HG02870 (cell line): ENCODE measurements around the gene CCDC154.
"Not testable (repeated sequence)": the region's sequence is repeated elsewhere in the genome, so short reads cannot be mapped to it uniquely, and the experiment has no call there.

Source experiments
- ATAC-seq: cut with Tn5 transposase; IDR thresholded peaks from one replicate; pipeline ENCODE4 v1.9.1; 2021; ENCODE audit warnings: mild to moderate bottlenecking, moderate library complexity; ENCODE audit not compliant: unreplicated experiment

Gene CCDC154

GRCh38 chr16:1443980-1444729, at the start of gene CCDC154:
TSS of gene CCDC154 (minus strand) at chr16:1444556. CDS start at chr16:1444322, 234 bp downstream.
- ATAC-seq = no peak

- ATAC-seq = no peak
Observed at GRCh38 chr16:1493746-1494094, 49.4 kb upstream of the CCDC154 start.

DNA sequence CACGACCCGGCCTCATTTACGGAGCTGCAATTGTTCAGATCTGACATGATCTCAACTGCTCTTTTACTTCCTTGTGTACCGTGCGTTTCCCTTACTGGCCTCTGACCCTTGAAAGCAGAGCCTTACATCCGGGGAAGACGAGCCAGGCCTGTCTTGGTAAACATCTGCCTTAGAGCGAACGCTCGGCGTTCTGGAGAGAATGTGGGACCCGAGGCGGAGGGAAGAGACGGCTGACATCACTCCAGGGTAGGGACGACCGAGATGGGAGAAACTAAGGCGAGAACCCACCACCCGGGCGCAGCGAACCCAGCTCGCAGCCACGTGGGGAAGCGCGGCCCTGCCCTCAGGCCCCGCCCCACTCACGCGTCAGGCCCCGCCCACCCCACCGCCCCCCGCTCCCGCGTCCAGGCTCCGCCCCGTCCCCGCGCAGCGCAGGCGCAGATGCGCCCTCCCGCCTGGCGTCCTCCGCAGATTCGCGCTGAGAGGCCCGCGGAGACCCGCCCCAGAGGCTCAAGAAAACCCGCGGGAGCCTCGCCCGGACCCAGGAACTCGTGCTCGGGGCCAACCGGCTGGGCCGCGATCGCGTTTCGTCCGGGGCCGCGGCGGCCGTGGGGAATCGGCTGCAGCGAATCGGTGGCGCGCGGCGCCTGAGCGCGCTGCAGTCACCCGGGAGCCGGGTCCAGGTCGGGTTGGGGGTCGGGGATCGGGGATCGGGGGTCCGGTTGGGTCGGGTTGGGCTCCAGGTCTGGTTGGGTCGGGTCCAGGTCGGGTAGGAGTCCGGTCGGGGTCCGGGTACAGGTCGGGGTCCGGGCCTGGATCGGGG, 48.8 kb upstream of the CCDC154 start, which contains the start of gene TELO2:
Gene TELO2 (plus strand): TSS at position 438 of the 823 bp plus-strand sequence. CDS start 922 bp downstream, outside the sequence.
- peak; percentile 74 for ATAC-seq

DNA sequence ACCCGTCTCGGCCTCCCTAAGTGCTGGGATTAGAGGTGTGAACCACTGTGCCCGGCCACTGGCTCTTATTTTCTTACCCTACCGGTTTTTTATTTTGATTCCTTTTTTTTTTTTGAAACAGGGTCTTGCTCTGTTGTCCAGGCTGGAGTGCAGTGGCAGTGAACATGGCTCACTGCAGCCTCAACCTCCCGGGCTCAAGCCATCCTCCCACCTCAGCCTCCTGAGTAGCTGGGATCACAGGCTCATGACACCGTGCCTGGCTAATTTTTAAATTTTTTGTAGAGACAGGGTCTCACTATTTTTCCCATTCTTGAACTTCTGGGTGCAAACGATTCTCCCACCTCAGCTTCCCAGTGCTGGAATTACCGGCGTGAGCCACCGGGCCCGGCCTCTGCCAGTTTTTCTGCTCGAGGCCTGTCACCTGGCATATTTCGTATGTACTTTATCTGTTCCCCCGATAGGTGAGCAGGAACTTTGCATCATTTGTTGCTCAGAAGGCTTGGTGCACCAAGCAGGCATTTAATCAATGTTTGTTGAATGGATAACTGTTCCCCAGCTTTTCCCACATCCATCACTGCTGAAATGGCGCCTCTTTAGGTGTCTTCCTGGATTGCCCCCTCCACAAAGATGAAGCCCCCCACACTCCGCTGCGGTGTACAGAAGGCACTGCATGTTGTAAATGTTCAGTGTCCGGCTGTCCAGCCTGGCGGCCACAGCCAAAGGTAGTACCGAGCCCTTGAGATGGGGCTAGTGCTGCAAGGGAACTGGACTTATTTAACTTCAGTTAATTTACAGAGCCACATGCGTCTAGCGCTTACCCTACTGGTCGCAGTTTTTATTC, 47.9 kb upstream of the CCDC154 start:
- ATAC-seq = no peak

- no peak for ATAC-seq
Observed at GRCh38 chr16:1491327-1491726, 47.0 kb upstream of the CCDC154 start.

GRCh38 chr16:1489077-1489476, 44.7 kb upstream of the CCDC154 start:
- no peak for ATAC-seq

GRCh38 chr16:1488619-1489018, 44.3 kb upstream of the CCDC154 start, which contains the start of gene PTX4:
TSS of gene PTX4 (minus strand) at chr16:1488944. CDS start at chr16:1488909, 35 bp downstream.
- no peak for ATAC-seq

DNA sequence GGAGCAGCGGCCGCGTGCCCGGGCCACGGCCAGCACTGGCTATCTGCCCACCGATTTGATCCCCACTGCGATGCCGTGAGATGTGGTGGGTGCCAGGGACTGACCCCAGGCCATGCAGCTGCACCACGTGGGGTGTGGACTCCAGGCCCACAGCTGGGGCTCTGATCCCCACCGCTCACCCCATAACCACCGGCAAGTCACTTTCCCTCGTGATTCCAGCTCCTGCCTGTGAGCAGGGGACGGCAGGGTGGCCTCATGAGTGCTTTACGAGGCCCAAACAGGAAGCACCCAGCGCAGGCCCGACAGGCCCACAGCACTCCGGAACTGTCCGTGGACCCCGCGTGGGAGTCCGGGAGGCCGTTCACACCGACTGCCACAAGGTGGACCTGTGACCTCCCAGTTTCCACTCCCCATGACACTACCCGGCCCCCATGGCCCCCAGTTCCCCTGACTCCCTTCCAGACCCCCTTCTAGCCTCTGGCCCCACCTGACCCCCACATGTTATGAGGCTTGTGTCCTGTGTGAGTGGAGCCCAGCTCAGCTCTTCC, 43.8 kb upstream of the CCDC154 start:
- ATAC-seq = no peak

DNA sequence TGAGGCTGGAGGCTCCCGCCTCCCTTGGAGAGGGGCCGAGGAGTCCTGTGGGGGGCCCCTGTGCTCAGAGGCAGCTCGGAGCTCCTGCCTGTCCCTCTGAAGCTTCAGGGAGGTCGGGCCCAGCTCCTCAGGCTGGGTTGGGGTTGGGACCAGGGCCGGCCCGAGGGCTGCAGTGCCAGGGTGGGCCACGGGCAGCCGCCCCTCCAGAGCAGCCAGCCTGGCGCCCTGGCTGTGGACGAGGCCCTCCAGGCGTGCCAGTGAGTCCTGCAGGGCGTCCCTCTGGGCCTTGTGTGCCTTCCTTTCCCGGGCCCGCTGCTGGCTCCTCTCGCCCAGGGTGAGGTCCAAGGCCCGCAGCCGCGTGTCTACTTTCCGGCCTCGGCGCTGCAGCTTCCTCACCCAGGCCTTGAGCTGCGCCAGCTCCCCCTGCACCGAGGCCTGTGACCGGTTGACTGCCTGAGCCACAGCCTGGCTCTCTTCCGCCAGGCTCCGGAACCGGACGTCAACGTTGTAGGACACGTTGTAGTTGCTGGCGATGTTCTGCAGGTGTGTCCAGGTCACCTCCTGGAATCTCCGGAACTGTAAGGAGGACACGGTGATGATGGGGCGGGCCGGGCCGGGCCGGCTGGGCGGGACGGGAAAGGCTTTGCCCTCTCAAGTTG, 43.2 kb upstream of the CCDC154 start:
- no peak for ATAC-seq

DNA sequence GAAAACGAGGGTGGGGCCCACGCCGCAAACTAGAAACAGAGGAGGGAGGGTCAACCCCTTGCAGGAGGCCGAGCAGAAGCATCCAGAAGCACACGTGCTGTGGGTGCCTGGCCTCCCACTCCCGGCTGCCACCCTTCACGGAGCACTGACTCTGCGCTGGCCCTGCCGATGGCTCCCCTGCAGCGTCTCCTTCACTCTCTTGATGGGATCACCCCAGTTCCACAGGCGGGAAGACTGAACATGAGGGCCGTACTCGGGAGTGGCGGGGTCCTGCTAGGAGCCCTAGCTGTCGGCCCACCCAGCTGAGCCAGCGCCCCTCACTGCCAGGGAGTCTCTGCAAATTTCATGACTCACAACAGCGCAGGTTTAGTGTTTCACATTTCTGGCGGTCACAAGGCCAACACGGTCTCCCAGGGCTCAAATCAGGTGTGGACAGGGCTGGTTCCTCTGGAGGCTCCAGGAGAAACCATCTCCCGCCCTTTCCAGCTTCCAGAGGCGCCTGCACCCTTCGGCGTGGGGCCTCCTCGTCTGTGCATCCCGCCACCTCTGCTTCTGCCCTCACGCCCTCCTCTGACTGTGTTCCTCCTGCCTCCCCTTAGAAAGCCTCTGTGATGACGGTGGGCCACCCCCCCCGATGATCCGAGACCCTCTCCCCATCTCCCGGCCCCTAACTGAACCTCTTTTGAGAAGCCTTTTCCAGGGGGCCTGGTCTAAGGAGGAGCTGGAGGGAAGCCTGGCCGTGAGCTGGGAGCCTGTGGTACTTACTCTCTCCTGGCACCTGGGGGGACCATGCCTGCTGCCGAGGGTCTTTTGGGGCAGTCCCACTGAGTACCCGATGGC, 42.4 kb upstream of the CCDC154 start:
- no peak for ATAC-seq

DNA sequence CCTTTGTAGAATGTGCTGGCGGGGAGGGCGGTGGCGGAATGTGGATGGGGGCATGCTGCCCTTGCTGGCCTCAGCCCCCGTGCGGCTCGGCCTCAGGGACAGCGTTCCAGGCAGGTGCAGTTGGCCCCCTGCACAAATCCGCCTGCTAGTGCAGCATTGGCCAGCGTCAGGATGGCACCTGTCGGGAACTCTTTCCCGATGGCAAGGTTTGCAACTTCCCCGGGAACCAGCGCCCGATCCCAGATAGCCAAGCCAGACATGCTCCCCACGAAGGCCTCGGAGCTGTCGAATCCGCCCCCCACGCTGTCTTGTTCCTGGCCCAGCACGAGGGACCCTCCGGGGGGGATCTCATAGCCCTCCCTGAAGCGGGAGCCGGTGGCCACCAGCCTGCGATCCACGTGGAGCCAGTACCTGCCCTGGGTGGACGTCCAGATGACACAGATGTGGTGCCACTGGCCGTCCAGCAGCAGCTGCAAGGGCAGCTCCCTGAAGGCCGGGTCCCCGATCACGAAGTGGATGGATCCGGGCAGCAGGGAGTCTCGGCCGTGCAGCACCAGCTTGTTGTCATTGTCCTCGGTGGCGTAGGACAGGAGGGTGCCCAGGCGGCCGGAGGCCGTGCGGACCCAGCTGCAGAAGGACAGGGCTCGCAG, 41.6 kb upstream of the CCDC154 start:
- ATAC-seq = no peak

GRCh38 chr16:1481906-1482835, 37.8 kb upstream of the CCDC154 start:
- ATAC-seq = no peak

DNA sequence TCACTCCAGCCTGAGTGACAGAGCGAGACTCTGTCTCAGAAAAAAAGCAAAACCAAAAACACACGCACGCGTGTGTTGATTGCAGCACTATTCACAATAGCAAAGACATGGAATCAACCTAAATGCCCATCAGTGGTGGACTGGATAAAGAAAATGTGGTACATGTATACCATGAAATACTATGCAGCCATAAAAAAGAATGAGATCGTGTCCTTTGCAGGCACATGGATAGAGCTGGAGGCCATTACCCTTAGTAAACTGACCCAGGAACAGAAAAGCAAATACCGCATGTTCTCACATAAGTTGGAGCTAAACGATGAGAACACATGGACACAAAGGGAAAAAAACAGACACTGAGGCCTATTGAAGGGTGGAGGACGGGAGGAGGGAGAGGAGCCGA, 34.6 kb upstream of the CCDC154 start:
- not testable (repeated sequence) for ATAC-seq

DNA sequence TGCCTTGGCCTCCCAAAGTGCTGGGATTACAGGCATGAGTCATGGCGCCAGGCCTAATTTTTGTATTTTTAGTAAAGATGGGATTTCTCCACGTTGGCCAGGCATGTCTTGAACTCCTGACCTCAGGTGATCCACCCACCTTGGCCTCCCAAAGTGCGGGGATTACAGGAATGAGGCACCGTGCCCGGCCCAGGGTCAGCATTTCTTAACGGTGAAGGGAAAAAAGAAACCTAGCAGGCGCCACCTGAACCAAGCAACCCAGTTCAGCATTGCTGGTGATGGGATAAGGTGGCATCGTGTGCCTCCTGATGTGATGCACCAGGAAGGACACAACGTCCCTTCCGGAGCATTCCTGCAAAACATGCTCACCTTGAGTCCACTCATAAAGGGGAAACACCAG, 32.7 kb upstream of the CCDC154 start:
- no peak for ATAC-seq

DNA sequence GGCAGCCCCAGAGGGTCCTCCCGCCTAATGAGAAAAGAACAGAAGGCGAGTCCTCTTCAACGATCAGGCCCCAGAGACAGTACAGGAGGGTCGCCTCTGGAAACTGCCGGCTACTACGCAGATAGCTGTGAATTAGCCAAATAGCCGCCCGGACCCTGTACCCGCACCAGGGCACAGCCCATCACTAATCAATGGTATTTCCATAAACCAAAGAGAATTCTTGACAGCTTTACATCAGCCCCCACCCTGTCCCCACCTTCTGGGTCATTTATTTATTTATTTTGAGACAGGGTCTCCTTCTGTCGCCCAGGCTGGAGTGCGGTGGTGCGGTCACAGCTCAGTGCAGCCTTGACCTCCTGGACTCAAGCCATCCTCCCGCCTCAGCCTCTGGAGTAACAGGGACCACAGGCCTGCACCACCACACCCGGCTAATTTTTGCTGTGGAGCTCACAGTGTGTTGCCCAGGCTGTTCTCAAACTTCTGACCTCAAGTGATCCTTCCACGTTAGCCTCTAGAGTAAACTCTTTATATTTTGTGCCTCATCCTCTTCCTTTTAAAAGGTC, 31.3 kb upstream of the CCDC154 start:
- ATAC-seq = no peak

DNA sequence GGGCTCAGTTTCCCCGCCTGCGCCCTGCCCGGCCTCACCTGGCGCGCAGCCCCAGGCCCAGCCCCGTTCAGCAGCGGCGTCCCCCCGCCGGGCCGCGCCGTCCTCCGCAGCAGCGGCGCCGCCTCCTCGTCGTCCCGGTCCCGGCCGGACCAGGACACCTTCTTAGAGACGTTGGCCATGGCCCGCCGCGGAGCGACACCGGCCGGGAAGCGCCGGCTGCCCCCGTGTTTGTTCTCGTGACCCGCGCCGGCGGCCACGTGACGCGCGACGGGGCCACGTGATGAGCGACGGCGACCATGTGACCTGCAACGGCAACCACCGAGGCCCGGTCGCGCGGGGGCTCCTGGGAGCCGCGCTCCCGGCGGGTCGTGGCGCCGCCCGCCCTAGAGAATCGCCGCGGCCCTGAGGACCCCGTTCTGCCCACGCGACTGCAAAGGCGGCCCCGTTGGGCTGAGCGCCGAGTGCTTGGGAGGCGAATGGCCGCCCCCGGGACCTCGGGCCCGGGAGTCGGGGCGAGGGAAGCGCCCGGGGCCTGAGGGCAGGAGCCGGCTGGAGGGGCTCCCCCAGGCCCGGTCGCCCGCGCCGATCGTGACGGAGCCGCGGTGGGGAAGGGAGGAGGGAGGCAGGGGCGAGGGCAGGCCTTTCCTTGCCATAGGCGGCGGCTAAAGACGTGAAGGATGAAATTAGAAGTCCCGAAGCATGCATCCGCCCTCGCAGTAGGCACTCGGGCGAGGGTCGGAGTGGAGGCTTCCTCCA, 30.6 kb upstream of the CCDC154 start, which contains the start of gene CLCN7:
Gene CLCN7 (minus strand): TSS at position 233 of the 756 bp plus-strand sequence. CDS start 54 bp downstream, at position 179.
- peak; percentile 64 for ATAC-seq
